Measurements from ENCODE around the gene PIGP. TPM values are rescaled to one million over a fixed set of nuclear protein-coding genes. Genes with fewer than 3 reads are reported as not detected.

Gene PIGP
- total and polyA plus RNA-seq, 10 of the 15 experiments (the other 5 are each of a cell fraction or from before 2014, with no cell fraction given) = 17.0 to 65.0 (median 29.5) TPM

DNA sequence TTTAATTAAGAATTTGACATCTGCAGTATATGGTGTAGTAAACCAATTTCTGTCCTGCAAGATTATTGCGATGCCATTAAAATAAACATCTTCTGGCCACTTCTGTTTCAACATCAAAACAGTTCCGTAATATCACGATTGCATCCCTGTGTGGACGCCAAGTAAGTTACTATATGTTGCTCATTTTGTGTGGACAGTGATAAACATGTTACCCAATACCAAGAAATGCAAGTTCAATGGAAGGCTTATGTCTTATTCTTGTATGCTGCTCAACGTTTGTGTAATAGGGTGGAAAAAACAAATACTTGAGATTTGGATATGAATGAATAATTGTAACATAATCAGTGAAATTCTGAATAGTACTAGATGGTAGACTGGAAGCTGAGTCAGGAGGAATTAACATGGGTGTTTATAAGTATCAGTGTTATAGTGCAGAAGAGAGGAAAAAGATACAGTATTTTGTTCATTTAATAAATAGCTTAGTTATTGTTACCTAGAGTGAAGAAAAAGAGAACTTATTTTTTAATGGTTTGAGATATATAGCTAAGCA is 15.4 kb upstream of the PIGP start:
- POLR2A ChIA-PET = no interaction called here
- Histone ChIP-seq H3K4me3 (no peak overlapping the region), H3K27ac (ENCODE audit: control insufficient read depth, insufficient read depth) (no peak overlapping the region), H2AFZ (ENCODE audit: control insufficient read depth, low read depth, low read length) (no peak overlapping the region), H3K79me2 (ENCODE audit: control insufficient read depth, insufficient read depth, low read length) (peaks cover 9% of the 10 kb centered on the region), H3K36me3 (ENCODE audit: control insufficient read depth in 2 of 2, insufficient read depth in 2 of 2, low read length in 1 of 2) (no peaks in the 10 kb centered on the region; a peak in 2 of 4 replicates), H3K4me1 (ENCODE audit: control insufficient read depth, insufficient read depth, low read length) (no peaks in the 10 kb centered on the region), H4K20me1 (ENCODE audit: control insufficient read depth, insufficient read depth) (peaks cover 2% of the 10 kb centered on the region; the same call in 1 of the 2 replicates), H3K9me3 (replicated peaks; ENCODE audit: control insufficient read depth, insufficient read depth, low read length) (no peaks in the 10 kb centered on the region), H3K9ac (ENCODE audit: control insufficient read depth, insufficient read depth, low read length) (no peak overlapping the region), H3K27me3 (replicated peaks in 1 of 2; ENCODE audit: control insufficient read depth in 2 of 2, insufficient read depth in 2 of 2, low read length in 1 of 2) (no peaks in the 10 kb centered on the region), H3K4me2 (ENCODE audit: control insufficient read depth, insufficient read depth) (no peak overlapping the region)
- intact Hi-C loops (cut with micrococcal nuclease; ENCODE audit: unreplicated experiment) (no loop called here), in situ Hi-C loops (cut with MboI) (no loop called here)
- TF ChIP-seq KAT2A (conservative IDR thresholded peaks at IDR 0.05; ENCODE audit: control insufficient read depth, low read depth, low read length) = no peak
- FAIRE-seq (no peak), ATAC-seq (no peak), DNase-seq (ENCODE audit: low read depth, low spot score) (no peak)
- 82% methylated on average over 5 of the region's 5 CpGs for WGBS (ENCODE audit: insufficient coverage, insufficient replicate concordance, low lambda C conversion rate, missing lambda C conversion rate)
- SMC1A ChIA-PET (ENCODE audit: uncharacterized antibody, unreplicated experiment) = no interaction called here
- RAD21 ChIA-PET (ENCODE audit: unreplicated experiment) = no interaction called here
- no TSS peak for BruUV-seq (replicated peaks)
- CTCF ChIA-PET = no interaction called here

DNA sequence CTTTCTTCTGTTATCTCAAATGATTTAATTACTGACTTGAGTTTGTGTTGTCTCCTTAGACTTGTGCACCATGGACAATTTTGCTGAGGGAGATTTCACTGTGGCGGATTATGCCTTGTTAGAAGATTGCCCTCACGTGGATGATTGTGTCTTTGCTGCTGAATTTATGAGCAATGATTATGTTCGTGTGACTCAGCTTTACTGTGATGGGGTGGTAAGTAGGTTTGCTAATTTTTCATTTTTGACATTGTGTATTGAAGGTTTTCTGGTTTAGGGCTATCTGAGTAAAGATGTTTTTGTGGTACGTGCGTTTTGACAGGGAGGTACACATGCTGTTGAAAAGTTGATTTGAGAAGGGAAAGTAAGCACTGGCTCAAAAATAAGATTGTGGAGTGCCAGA is 14.3 kb upstream of the PIGP start:
- FAIRE-seq = no peak

More for the DNA sequence above, 14.3 kb upstream of the PIGP start:
- intact Hi-C loops (cut with micrococcal nuclease; ENCODE audit: unreplicated experiment) (no loop called here), in situ Hi-C loops (cut with MboI) (no loop called here)
- no TSS peak for BruUV-seq (replicated peaks)
- ChIA-PET RAD21 (ENCODE audit: unreplicated experiment) (no interaction called here), CTCF (no interaction called here), POLR2A (no interaction called here), SMC1A (ENCODE audit: uncharacterized antibody, unreplicated experiment) (no interaction called here)
- H3K9ac ChIP-seq (ENCODE audit: control insufficient read depth, insufficient read depth, low read length) = no peak overlapping the region
- H3K36me3 ChIP-seq (ENCODE audit: control insufficient read depth in 2 of 2, insufficient read depth in 2 of 2, low read length in 1 of 2) = no peaks in the 10 kb centered on the region; a peak in 2 of 4 replicates
- TF ChIP-seq EGR1 (IDR thresholded peaks at IDR 0.05; ENCODE audit: borderline replicate concordance in 1 of 2, low read depth in 2 of 2, low read length in 2 of 2) (no peak), JUNB (IDR thresholded peaks at IDR 0.05) (no peak), SRF (IDR thresholded peaks at IDR 0.05; ENCODE audit: low read depth in 2 of 2, low read length in 2 of 2) (no peak), SMC3 (IDR thresholded peaks at IDR 0.05; ENCODE audit: borderline replicate concordance, low read length) (0 out of 2 replicates have a peak, but pooled peaks have one; percentile 5), BMI1 (IDR thresholded peaks at IDR 0.05; ENCODE audit: borderline replicate concordance) (no peak), RAD21 (IDR thresholded peaks at IDR 0.05; ENCODE audit: insufficient read depth, low read depth, low read length) (peak; percentile 39), TCF7 (IDR thresholded peaks at IDR 0.05; ENCODE audit: borderline replicate concordance) (no peak), MTA2 (IDR thresholded peaks at IDR 0.05; ENCODE audit: low read depth) (no peak)
- TF ChIP-seq, protein P1, sequence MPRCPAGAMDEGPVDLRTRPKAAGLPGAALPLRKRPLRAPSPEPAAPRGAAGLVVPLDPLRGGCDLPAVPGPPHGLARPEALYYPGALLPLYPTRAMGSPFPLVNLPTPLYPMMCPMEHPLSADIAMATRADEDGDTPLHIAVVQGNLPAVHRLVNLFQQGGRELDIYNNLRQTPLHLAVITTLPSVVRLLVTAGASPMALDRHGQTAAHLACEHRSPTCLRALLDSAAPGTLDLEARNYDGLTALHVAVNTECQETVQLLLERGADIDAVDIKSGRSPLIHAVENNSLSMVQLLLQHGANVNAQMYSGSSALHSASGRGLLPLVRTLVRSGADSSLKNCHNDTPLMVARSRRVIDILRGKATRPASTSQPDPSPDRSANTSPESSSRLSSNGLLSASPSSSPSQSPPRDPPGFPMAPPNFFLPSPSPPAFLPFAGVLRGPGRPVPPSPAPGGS (IDR thresholded peaks at IDR 0.05; ENCODE audit: borderline replicate concordance, insufficient read depth, low read depth, low read length, poor library complexity, severe bottlenecking) = peak; percentile 35
- TF ChIP-seq, protein P2, sequence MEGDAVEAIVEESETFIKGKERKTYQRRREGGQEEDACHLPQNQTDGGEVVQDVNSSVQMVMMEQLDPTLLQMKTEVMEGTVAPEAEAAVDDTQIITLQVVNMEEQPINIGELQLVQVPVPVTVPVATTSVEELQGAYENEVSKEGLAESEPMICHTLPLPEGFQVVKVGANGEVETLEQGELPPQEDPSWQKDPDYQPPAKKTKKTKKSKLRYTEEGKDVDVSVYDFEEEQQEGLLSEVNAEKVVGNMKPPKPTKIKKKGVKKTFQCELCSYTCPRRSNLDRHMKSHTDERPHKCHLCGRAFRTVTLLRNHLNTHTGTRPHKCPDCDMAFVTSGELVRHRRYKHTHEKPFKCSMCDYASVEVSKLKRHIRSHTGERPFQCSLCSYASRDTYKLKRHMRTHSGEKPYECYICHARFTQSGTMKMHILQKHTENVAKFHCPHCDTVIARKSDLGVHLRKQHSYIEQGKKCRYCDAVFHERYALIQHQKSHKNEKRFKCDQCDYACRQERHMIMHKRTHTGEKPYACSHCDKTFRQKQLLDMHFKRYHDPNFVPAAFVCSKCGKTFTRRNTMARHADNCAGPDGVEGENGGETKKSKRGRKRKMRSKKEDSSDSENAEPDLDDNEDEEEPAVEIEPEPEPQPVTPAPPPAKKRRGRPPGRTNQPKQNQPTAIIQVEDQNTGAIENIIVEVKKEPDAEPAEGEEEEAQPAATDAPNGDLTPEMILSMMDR (IDR thresholded peaks at IDR 0.05 in 2 of 3, conservative IDR thresholded peaks at IDR 0.05 in 1 of 3; ENCODE audit: control insufficient read depth in 2 of 3, extremely low read depth in 1 of 3, insufficient read depth in 1 of 3, low read depth in 3 of 3, low read length in 3 of 3) = peak in 1 of 3 experiments; percentile 37; a peak in 2 of 6 replicates
- H2AFZ ChIP-seq (ENCODE audit: control insufficient read depth, low read depth, low read length) = no peak overlapping the region
- H3K9me3 ChIP-seq (replicated peaks; ENCODE audit: control insufficient read depth, insufficient read depth, low read length) = no peaks in the 10 kb centered on the region
- peaks cover 12% of the 10 kb centered on the region for H3K79me2 ChIP-seq (ENCODE audit: control insufficient read depth, insufficient read depth, low read length)
- H3K27me3 ChIP-seq (replicated peaks in 1 of 2; ENCODE audit: control insufficient read depth in 2 of 2, insufficient read depth in 2 of 2, low read length in 1 of 2) = no peaks in the 10 kb centered on the region
- ATAC-seq = no peak
- no peaks in the 10 kb centered on the region for H3K4me1 ChIP-seq (ENCODE audit: control insufficient read depth, insufficient read depth, low read length)
- H3K27ac ChIP-seq (ENCODE audit: control insufficient read depth, insufficient read depth) = no peak overlapping the region
- WGBS (ENCODE audit: insufficient coverage, insufficient replicate concordance, low lambda C conversion rate, missing lambda C conversion rate) = 44% methylated on average over 5 of the region's 5 CpGs
- H3K4me2 ChIP-seq (ENCODE audit: control insufficient read depth, insufficient read depth) = no peak overlapping the region
- H3K4me3 ChIP-seq = no peak overlapping the region
- H4K20me1 ChIP-seq (ENCODE audit: control insufficient read depth, insufficient read depth) = peaks cover 2% of the 10 kb centered on the region; the same call in 1 of the 2 replicates
- DNase-seq (ENCODE audit: low read depth, low spot score) = no peak
